ENCODE data around the gene C2.

GRCh38 chr6:31915756-31916155 lies 11.8 kb upstream of the C2 start:
- no peak for TF ChIP-seq CTCF (IDR thresholded peaks at IDR 0.05)
- no peak for TF ChIP-seq EZH2 (IDR thresholded peaks at IDR 0.05; ENCODE audit: borderline replicate concordance, insufficient read depth, low read depth, low read length, poor library complexity, severe bottlenecking)

Measured in B cell (primary cell).